ENCODE measurements around the gene VMO1. TPM values are rescaled to one million over a fixed set of nuclear protein-coding genes. Genes with fewer than 3 reads are reported as not detected.

Gene VMO1
- total RNA-seq, 2 experiments from 2014 or later = 0.60 TPM; not detected in 1

GRCh38 chr17:4812690-4813089, 26.5 kb upstream of the VMO1 start:
- H3K4me1 Mint-ChIP-seq (ENCODE audit: low read depth) = peaks cover 3% of the 10 kb centered on the region
- CTCF ChIA-PET = interaction anchor here (0.8 to 1.4 kb wide), 2 partner anchors 22 to 23 kb away, joined by 3 to 4 read pairs; no protein-coding TSS in a partner anchor
- H3K4me3 Mint-ChIP-seq = no peak overlapping the region
- peaks cover 3% of the 10 kb centered on the region for H3K36me3 Mint-ChIP-seq (ENCODE audit: low read depth)
- no peaks in the 10 kb centered on the region for H3K9me3 Mint-ChIP-seq
- intact Hi-C loops (cut with micrococcal nuclease) = no loop called here
- H3K27ac Mint-ChIP-seq = no peak overlapping the region
- H3K27me3 Mint-ChIP-seq (ENCODE audit: low read depth) = no peaks in the 10 kb centered on the region
- DNase-seq = no peak

- H3K27ac Mint-ChIP-seq = no peak overlapping the region
- intact Hi-C loops (cut with micrococcal nuclease) = no loop called here
- H3K9me3 Mint-ChIP-seq = no peaks in the 10 kb centered on the region
- DNase-seq = no peak
- H3K36me3 Mint-ChIP-seq (ENCODE audit: low read depth) = peaks cover 3% of the 10 kb centered on the region
- CTCF ChIA-PET = interaction anchor here (0.7 kb wide), 1 partner anchor 36 kb away, joined by 3 read pairs; no protein-coding TSS in a partner anchor
- peaks cover 6% of the 10 kb centered on the region for H3K4me1 Mint-ChIP-seq (ENCODE audit: low read depth)
- no peaks in the 10 kb centered on the region for H3K27me3 Mint-ChIP-seq (ENCODE audit: low read depth)
- no peak overlapping the region for H3K4me3 Mint-ChIP-seq
These were observed 25.3 kb upstream of the VMO1 start for GRCh38 chr17:4811471-4811870.

- peaks cover 10% of the 10 kb centered on the region for H3K4me1 Mint-ChIP-seq (ENCODE audit: low read depth)
- H3K4me3 Mint-ChIP-seq = no peak overlapping the region
- intact Hi-C loops (cut with micrococcal nuclease) = no loop called here
- no peak for DNase-seq
- H3K9me3 Mint-ChIP-seq = no peaks in the 10 kb centered on the region
- no peak overlapping the region for H3K27ac Mint-ChIP-seq
- CTCF ChIA-PET = no interaction called here
- peaks cover 3% of the 10 kb centered on the region for H3K36me3 Mint-ChIP-seq (ENCODE audit: low read depth)
- H3K27me3 Mint-ChIP-seq (ENCODE audit: low read depth) = no peaks in the 10 kb centered on the region
These were observed 24.6 kb upstream of the VMO1 start for GRCh38 chr17:4810696-4811290.

GRCh38 chr17:4808378-4808767, 22.2 kb upstream of the VMO1 start:
- H3K27ac Mint-ChIP-seq = no peak overlapping the region
- peaks cover 10% of the 10 kb centered on the region for H3K4me1 Mint-ChIP-seq (ENCODE audit: low read depth)
- H3K36me3 Mint-ChIP-seq (ENCODE audit: low read depth) = peaks cover 3% of the 10 kb centered on the region
- no peaks in the 10 kb centered on the region for H3K9me3 Mint-ChIP-seq
- H3K4me3 Mint-ChIP-seq = peak overlapping the region; percentile 75
- no peaks in the 10 kb centered on the region for H3K27me3 Mint-ChIP-seq (ENCODE audit: low read depth)
- CTCF ChIA-PET = interaction anchor here (2.8 kb wide), 1 partner anchor 19 kb away, joined by 10 read pairs; the partner anchor contains the start of gene GLTPD2
- no peak for DNase-seq
- intact Hi-C loops (cut with micrococcal nuclease) = no loop called here

GRCh38 chr17:4807605-4808377, 21.6 kb upstream of the VMO1 start:
- Mint-ChIP-seq H3K27me3 (ENCODE audit: low read depth) (no peaks in the 10 kb centered on the region), H3K9me3 (no peaks in the 10 kb centered on the region), H3K4me1 (ENCODE audit: low read depth) (peaks cover 10% of the 10 kb centered on the region), H3K27ac (peak overlapping the region; percentile 36), H3K4me3 (peak overlapping the region; percentile 75), H3K36me3 (ENCODE audit: low read depth) (peaks cover 3% of the 10 kb centered on the region)
- intact Hi-C loops (cut with micrococcal nuclease) = loop anchor here (1.0 kb wide), 3 partner anchors 17 to 97 kb away; partner anchors contain the start of genes ARRB2 and MINK1
- CTCF ChIA-PET = interaction anchor here (1.5 to 2.8 kb wide), 2 partner anchors 18 to 20 kb away, joined by 3 to 10 read pairs; partner anchors contain the start of gene GLTPD2
- no peak for DNase-seq

- Mint-ChIP-seq H3K4me1 (ENCODE audit: low read depth) (peaks cover 10% of the 10 kb centered on the region), H3K27me3 (ENCODE audit: low read depth) (no peaks in the 10 kb centered on the region), H3K9me3 (no peaks in the 10 kb centered on the region), H3K4me3 (peak within 1 kb of the TSS; percentile 75), H3K36me3 (ENCODE audit: low read depth) (peaks cover 3% of the 10 kb centered on the region), H3K27ac (peak within 1 kb of the TSS; percentile 36)
- intact Hi-C loops (cut with micrococcal nuclease) = loop anchor here (1.0 kb wide), 3 partner anchors 17 to 97 kb away; partner anchors contain the start of genes ARRB2 and MINK1
- peak; percentile 91 for DNase-seq
- CTCF ChIA-PET = interaction anchor here (1.5 to 2.8 kb wide), 2 partner anchors 17 to 19 kb away, joined by 3 to 10 read pairs; partner anchors contain the start of gene GLTPD2
These were observed 20.8 kb upstream of the VMO1 start, which contains the start of gene PLD2 for GRCh38 chr17:4806777-4807604. PLD2 (plus strand) TSS chr17:4807152; CDS start chr17:4807773, 621 bp downstream.

GRCh38 chr17:4806456-4806776, 20.3 kb upstream of the VMO1 start:
- Mint-ChIP-seq H3K4me3 (peak overlapping the region; percentile 68), H3K27me3 (ENCODE audit: low read depth) (no peaks in the 10 kb centered on the region), H3K36me3 (ENCODE audit: low read depth) (peaks cover 3% of the 10 kb centered on the region), H3K4me1 (ENCODE audit: low read depth) (peaks cover 10% of the 10 kb centered on the region), H3K27ac (no peak overlapping the region), H3K9me3 (no peaks in the 10 kb centered on the region)
- intact Hi-C loops (cut with micrococcal nuclease) = no loop called here
- DNase-seq = peak; percentile 19
- CTCF ChIA-PET = interaction anchor here (1.5 to 2.8 kb wide), 2 partner anchors 17 to 19 kb away, joined by 3 to 10 read pairs; partner anchors contain the start of gene GLTPD2

GRCh38 chr17:4802228-4802627, 16.1 kb upstream of the VMO1 start, which contains the start of gene C17orf114:
C17orf114 (minus strand) TSS chr17:4802328.
- Mint-ChIP-seq H3K4me1 (ENCODE audit: low read depth) (peaks cover 17% of the 10 kb centered on the region), H3K4me3 (no peak within 1 kb of the TSS), H3K27ac (no peak within 1 kb of the TSS), H3K36me3 (ENCODE audit: low read depth) (peaks cover 12% of the 10 kb centered on the region), H3K27me3 (ENCODE audit: low read depth) (no peaks in the 10 kb centered on the region), H3K9me3 (no peaks in the 10 kb centered on the region)
- no peak for DNase-seq
- CTCF ChIA-PET = no interaction called here
- intact Hi-C loops (cut with micrococcal nuclease) = no loop called here

- peaks cover 17% of the 10 kb centered on the region for H3K36me3 Mint-ChIP-seq (ENCODE audit: low read depth)
- no peak overlapping the region for H3K4me3 Mint-ChIP-seq
- no peaks in the 10 kb centered on the region for H3K9me3 Mint-ChIP-seq
- peaks cover 24% of the 10 kb centered on the region for H3K4me1 Mint-ChIP-seq (ENCODE audit: low read depth)
- peak overlapping the region; percentile 39 for H3K27ac Mint-ChIP-seq
- intact Hi-C loops (cut with micrococcal nuclease) = no loop called here
- H3K27me3 Mint-ChIP-seq (ENCODE audit: low read depth) = no peaks in the 10 kb centered on the region
- DNase-seq = no peak
- CTCF ChIA-PET = interaction anchor here (0.6 kb wide), 1 partner anchor 87 kb away, joined by 4 read pairs; no protein-coding TSS in a partner anchor
These were observed 14.5 kb upstream of the VMO1 start for GRCh38 chr17:4800462-4801196.

GRCh38 chr17:4796552-4796920, 10.4 kb upstream of the VMO1 start:
- peaks cover 17% of the 10 kb centered on the region for H3K36me3 Mint-ChIP-seq (ENCODE audit: low read depth)
- H3K4me3 Mint-ChIP-seq = peak overlapping the region; percentile 100
- peak overlapping the region; percentile 97 for H3K27ac Mint-ChIP-seq
- no peaks in the 10 kb centered on the region for H3K9me3 Mint-ChIP-seq
- H3K4me1 Mint-ChIP-seq (ENCODE audit: low read depth) = peaks cover 28% of the 10 kb centered on the region
- CTCF ChIA-PET = interaction anchor here (0.6 to 1.0 kb wide), 3 partner anchors 9 to 253 kb away, joined by 3 read pairs; no protein-coding TSS in a partner anchor
- DNase-seq = peak; percentile 44
- no peaks in the 10 kb centered on the region for H3K27me3 Mint-ChIP-seq (ENCODE audit: low read depth)
- intact Hi-C loops (cut with micrococcal nuclease) = loop anchor here (5.0 kb wide), 1 partner anchor 654 kb away; the partner anchor contains the start of genes CYB5D2 and ZZEF1

- Mint-ChIP-seq H3K9me3 (no peaks in the 10 kb centered on the region), H3K4me1 (ENCODE audit: low read depth) (peaks cover 29% of the 10 kb centered on the region), H3K27me3 (ENCODE audit: low read depth) (no peaks in the 10 kb centered on the region), H3K36me3 (ENCODE audit: low read depth) (peaks cover 11% of the 10 kb centered on the region), H3K4me3 (peak overlapping the region; percentile 100), H3K27ac (peak overlapping the region; percentile 97)
- intact Hi-C loops (cut with micrococcal nuclease) = loop anchor here (5.0 kb wide), 1 partner anchor 653 kb away; the partner anchor contains the start of genes CYB5D2 and ZZEF1
- no peak for DNase-seq
- CTCF ChIA-PET = no interaction called here
These were observed 9.0 kb upstream of the VMO1 start for GRCh38 chr17:4795168-4795567.

All from activated naive CD4-positive, alpha-beta T cell treated with anti-CD3 and anti-CD28 coated beads for 36 hours (primary cell).